ENCODE data around the gene TOP1. TPM values are rescaled to one million over a fixed set of nuclear protein-coding genes. Genes with fewer than 3 reads are reported as not detected.

The TOP1 gene
- total RNA-seq, result 21.0 and 23.8 TPM in 2 replicates

DNA sequence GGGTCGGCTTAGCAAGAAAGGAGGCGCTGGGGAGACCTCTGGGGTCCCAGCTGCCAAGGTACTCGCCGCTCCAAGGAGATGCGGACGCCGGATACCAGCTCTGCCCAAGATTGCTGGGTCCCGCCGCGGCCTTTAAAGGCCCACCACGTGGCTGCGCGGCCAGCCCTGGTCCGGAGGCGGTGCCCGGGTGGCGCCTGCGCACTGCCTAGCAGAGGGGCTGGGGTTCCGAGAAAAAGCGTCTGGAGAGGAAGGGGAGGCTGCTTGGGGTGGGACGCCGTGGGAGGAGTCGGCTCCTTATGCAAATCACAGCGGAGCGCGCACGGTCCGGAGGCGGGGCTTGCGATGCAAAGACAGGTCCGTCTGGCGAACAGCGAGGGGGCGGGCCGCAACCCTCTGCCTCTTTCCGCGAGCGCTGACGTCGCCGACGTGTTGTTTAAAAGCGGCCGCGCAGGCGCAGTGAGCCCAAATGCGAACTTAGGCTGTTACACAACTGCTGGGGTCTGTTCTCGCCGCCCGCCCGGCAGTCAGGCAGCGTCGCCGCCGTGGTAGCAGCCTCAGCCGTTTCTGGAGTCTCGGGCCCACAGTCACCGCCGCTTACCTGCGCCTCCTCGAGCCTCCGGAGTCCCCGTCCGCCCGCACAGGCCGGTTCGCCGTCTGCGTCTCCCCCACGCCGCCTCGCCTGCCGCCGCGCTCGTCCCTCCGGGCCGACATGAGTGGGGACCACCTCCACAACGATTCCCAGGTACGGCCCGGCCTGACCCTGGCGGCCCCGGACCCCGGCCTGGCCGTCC, at the start of gene TOP1:
TSS of gene TOP1 (plus strand) at position 464 of the 791 bp plus-strand sequence. CDS start at position 710, 246 bp downstream.

DNA sequence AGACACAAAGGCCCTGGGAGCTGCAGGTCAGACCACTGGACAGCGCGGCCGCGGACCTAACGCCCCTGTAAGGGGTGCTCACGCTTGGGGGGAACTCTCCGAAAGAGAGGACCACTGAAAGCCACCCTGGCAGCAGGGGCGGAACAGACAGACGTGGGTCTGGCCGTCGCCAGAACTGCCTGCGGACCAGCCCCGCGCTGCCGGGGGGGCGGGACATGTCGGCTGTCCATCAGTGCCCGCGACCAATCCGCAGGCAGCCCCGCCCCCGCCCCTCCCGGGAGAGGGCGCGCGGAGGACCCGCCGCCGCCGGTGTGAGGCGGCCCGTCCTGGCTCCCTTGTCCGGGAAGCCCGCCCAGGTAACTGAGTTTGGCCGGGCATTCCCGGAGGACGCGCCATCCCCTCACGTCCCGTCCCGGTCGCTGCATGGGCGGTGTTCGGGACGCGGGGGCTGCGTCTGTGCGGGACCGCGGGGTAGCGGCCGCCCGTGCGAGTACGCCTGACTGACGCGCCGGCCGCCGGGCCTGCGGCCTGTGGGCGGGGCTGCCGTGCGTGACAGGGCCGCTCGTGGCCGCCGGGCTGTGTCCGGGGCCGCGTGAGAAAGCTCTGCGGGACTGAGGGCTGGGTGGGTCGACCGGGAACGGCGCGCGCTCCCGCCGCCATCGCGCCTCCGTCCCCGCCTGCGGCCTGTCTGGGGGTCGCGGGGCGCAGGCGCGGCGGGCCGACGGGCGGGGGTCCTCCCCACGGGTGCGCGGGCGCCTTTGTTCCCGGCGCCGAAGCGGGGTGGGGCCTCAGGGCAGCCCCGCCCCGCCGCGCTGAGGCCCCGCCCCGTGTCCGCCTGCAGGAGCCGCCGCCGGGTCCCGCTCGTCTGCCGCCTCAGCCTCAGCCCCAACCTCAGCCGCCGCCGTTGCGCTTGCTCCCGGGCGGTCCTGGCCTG, 108.3 kb downstream of the TOP1 start, which contains the start of gene PLCG1:
TSS of gene PLCG1 (plus strand) at position 864 of the 934 bp plus-strand sequence. CDS start 99 bp downstream, outside the sequence.

Other genes starting within 250 kb of the TOP1 start
- 35.0 and 60.1 TPM in 2 replicates for gene PLCG1, start 108.7 kb downstream of the TOP1 start, total RNA-seq